Heart left ventricle (tissue), 16 donors: ENCODE data around the gene MAP3K15. TPM values are rescaled to one million over a fixed set of nuclear protein-coding genes. Genes with fewer than 3 reads are reported as not detected.

ENCODE experiments used
- ATAC-seq, 4 donors: fragments of 200-7000 bp; cut with Tn5 transposase; one replicate each; pipeline ENCODE4 v1.9.1; 2020 to 2022; ENCODE audit warnings: moderate library complexity in 4 of 4, mild to moderate bottlenecking in 3 of 4, moderate number of reproducible peaks in 1 of 4
- DNase-seq, 5 donors: peaks; one replicate each; pipeline ENCODE4 v3.0.0-alpha.2; 2020
- H3K27ac ChIP-seq, 12 donors: fragments of 200-600 bp; sonication (generic) in 4 of 12; one replicate each; pipeline versions ENCODE4 v1.5.0 to v1.8.0; 2016 to 2022; ENCODE audit warnings: mild to moderate bottlenecking in 2 of 12
- H3K27me3 ChIP-seq, 9 donors: fragments of 200-600 bp; sonication (generic) in 2 of 9; one replicate each; pipeline versions ENCODE4 v1.5.1 to v1.8.0; 2016 to 2022; ENCODE audit warnings: mild to moderate bottlenecking in 3 of 9
- H3K36me3 ChIP-seq, 9 donors: fragments of 200-600 bp; sonication (generic) in 2 of 9; one replicate each; pipeline versions ENCODE4 v1.5.0 to v1.8.0; 2018 to 2022; ENCODE audit warnings: mild to moderate bottlenecking in 2 of 9
- H3K4me1 ChIP-seq, 12 donors: fragments of 200-600 bp; sonication (generic) in 4 of 12; one replicate each; pipeline versions ENCODE4 v1.5.0 to v1.8.0; 2016 to 2022; ENCODE audit warnings: mild to moderate bottlenecking in 3 of 12
- H3K4me3 ChIP-seq, 12 donors: fragments of 200-600 bp; sonication (generic) in 4 of 12; one replicate each; pipeline versions ENCODE4 v1.5.0 to v1.8.0; 2017 to 2022; ENCODE audit warnings: mild to moderate bottlenecking in 9 of 12, moderate library complexity in 4 of 12
- H3K9me3 ChIP-seq, 12 donors: fragments of 200-600 bp; sonication (generic) in 4 of 12; one replicate each; pipeline versions ENCODE4 v1.5.0 to v1.8.0; 2016 to 2022; ENCODE audit warnings: mild to moderate bottlenecking in 1 of 12
- CTCF ChIP-seq, 12 donors: fragments of 200-600 bp; sonication (generic) in 4 of 12; IDR thresholded peaks; one replicate each; pipeline versions ENCODE4 v1.5.0 to v1.8.0; 2018 to 2022; ENCODE audit warnings: antibody characterized with exemption in 12 of 12, mild to moderate bottlenecking in 5 of 12
- POLR2A ChIP-seq, 2 donors: fragments of 450-650 bp; IDR thresholded peaks; one replicate each; pipeline ENCODE4 v1.6.1; 2017; ENCODE audit warnings: antibody characterized with exemption in 2 of 2, mild to moderate bottlenecking in 2 of 2, moderate library complexity in 2 of 2
- WGBS, 4 donors: extraction: QIAGEN DNeasy Blood & Tissue Kit in 2 of 4; methylation state at CpG; one replicate each; pipeline versions ENCODE4 v1.1.5 to v1.1.7; 2013 to 2018; 5-methylcytosine and 5-hydroxymethylcytosine counted together
- intact Hi-C, 10 donors: fragments of 100-400 bp; cut with DNase I; formaldehyde crosslinking; loops; one replicate each; pipeline versions ENCODE4 v1.11.1 to v1.14.2; 2022
- polyA plus RNA-seq, 2 donors: library from polyadenylated mRNA; stranded (reverse); fragments of 200-250 nt; gene quantifications; one replicate each; pipeline ENCODE4 v1.2.3, GENCODE V29; 2013
- total RNA-seq, 9 donors: library from RNA; depleted of rRNA in 2 of 9; stranded (reverse); fragments of >200 nt in 2 of 9; fragmentation: NEBNext Ultra II Directional in 3 of 9; extraction: Animal tissue kit (Norgen Biotek cat#: 25700) in 3 of 9; gene quantifications; one replicate each; pipeline versions ENCODE4 v1.1.0 to v1.2.4, GENCODE V29; 2016 to 2023
- donor health status: ischemic (EF 13 %, LVEDD 7.1; RV severe dilation, severe dysfunction).
- donor health status: healthy with polysubstance abuse.
- donor health status: DM: no; HTN: yes; CAD: no.
- donor health status: DM: no; HTN: no; CAD: no.
- donor health status: ischemic (EF 25% LVEDD 6.9; RV normal size, moderate dysfunction).
- donor health status: ischemic (EF 25% LVEDD 5.7; RV mildly dilated, moderate dysfunction).
- donor health status: healthy.
- donor health status: DM: yes; HTN: yes; CAD: no.
- donor health status: ischemic (EF 35%, LVEDD 5.7; RV mildly dilated, moderate dysfunction).
- donor health status: nonischemic (EF 11% LVEDD 7.7; RV severe dilation, severe dysfunction).
- donor health status: DM: yes; HTN: yes; CAD: no.
- donor health status: PGD.
- donor health status: ischemic (EF 29% LVEDD 5.4; RV normal size, mild dysfunction).
- donor health status: nonischemic (EF 23%, LVEDD 6.1; RV moderate dilation, normal function).

Gene MAP3K15
- total and polyA plus RNA-seq, 11 donors, result 0.09 to 0.15 (median 0.13) TPM; not detected in 7

GRCh38 chrX:19334945-19335626, 180.2 kb downstream of the MAP3K15 start:
- Histone ChIP-seq H3K36me3 (no peaks in the 10 kb centered on the region), H3K27me3 (no peaks in the 10 kb centered on the region), H3K4me3 (no peak overlapping the region), H3K27ac (no peak overlapping the region), H3K9me3 (peaks cover 0 to 18% (median 8%) of the 10 kb centered on the region in 12 donors), H3K4me1 (peaks cover 0 to 10% (median 0%) of the 10 kb centered on the region in 12 donors)
- 60 to 65% (median 64%) methylated on average over 16 of the region's 16 CpGs for WGBS, 4 donors
- intact Hi-C loops, result loop anchor here (1.0 to 10.0 kb wide), 9 partner anchors 293 to 944 kb away; no protein-coding TSS in a partner anchor
- ATAC-seq, result no peak
- DNase-seq, result no peak
- TF ChIP-seq POLR2A (IDR thresholded peaks at IDR 0.05) (no peak), CTCF (IDR thresholded peaks at IDR 0.05) (peak in 2 of 12 donors; percentile 9 to 19)

DNA sequence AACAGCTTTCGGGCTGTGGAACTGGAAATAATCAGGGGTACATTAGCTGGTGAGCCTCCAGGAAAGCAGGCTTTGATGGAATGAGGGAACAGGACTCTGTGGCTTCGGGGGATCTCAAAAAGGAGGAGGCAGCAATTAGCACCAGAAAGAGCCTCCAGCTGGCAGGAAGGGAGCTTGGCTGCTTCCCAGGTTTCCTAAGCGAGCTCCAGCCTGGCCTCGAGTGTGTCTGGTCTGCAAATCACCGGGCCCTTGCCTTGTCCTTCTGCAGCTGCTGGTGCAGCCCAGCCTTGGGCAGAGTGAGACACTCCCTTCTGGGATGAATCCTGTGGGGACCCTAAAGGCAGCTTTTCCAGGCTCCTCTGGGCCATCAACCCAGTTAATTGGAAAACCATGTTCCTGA, 182.3 kb downstream of the MAP3K15 start:
- H3K9me3 ChIP-seq, result peaks cover 0 to 18% (median 8%) of the 10 kb centered on the region in 12 donors
- H3K27me3 ChIP-seq, result no peaks in the 10 kb centered on the region
- no peak overlapping the region for H3K4me3 ChIP-seq
- H3K36me3 ChIP-seq, result no peaks in the 10 kb centered on the region
- DNase-seq, result peak; percentile 22 to 69 (median 60)
- intact Hi-C loops, result loop anchor here in 8 of 10 donors (2.0 to 10.0 kb wide), 9 partner anchors 291 to 942 kb away; no protein-coding TSS in a partner anchor
- H3K27ac ChIP-seq, result peak overlapping the region in 1 of 12 donors; percentile 8
- ATAC-seq, result peak; percentile 29 to 78 (median 71)
- H3K4me1 ChIP-seq, result peaks cover 0 to 10% (median 0%) of the 10 kb centered on the region in 12 donors
- TF ChIP-seq CTCF (IDR thresholded peaks at IDR 0.05), result no peak
- no peak for TF ChIP-seq POLR2A (IDR thresholded peaks at IDR 0.05)
- 12 to 37% (median 26%) methylated on average over 4 to 5 of the region's 5 CpGs for WGBS, 4 donors

DNA sequence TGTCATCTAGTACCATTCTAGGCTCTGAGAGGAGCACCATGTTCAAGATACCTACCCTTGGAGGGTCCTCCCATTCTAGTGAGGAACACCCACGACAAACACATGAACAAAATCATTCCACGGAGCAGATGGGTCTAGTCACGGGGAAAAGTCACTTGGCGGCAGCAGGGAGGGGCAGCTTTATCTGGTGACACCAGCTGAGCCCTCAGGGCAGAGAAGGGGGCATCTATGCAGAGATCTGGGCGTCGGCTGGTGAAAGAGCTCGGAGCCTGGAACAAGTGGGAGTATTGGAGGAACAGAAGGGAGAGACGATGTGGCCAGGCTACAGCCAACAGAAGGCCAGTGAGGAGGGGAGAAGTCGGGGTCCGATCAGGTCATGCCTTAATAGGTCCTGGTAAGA, 183.5 kb downstream of the MAP3K15 start:
- DNase-seq (no peak), ATAC-seq (no peak)
- H3K9me3 ChIP-seq, result peaks cover 0 to 18% (median 8%) of the 10 kb centered on the region in 12 donors
- no peaks in the 10 kb centered on the region for H3K36me3 ChIP-seq
- H3K27ac ChIP-seq, result no peak overlapping the region
- H3K4me3 ChIP-seq, result no peak overlapping the region
- peaks cover 0 to 10% (median 0%) of the 10 kb centered on the region in 12 donors for H3K4me1 ChIP-seq
- 83 to 93% (median 86%) methylated on average over 10 of the region's 10 CpGs for WGBS, 4 donors
- TF ChIP-seq POLR2A (IDR thresholded peaks at IDR 0.05), result no peak
- TF ChIP-seq CTCF (IDR thresholded peaks at IDR 0.05), result no peak
- H3K27me3 ChIP-seq, result peaks cover 0 to 3% (median 0%) of the 10 kb centered on the region in 9 donors
- intact Hi-C loops, result loop anchor here in 8 of 10 donors (2.0 to 10.0 kb wide), 9 partner anchors 290 to 941 kb away; no protein-coding TSS in a partner anchor

DNA sequence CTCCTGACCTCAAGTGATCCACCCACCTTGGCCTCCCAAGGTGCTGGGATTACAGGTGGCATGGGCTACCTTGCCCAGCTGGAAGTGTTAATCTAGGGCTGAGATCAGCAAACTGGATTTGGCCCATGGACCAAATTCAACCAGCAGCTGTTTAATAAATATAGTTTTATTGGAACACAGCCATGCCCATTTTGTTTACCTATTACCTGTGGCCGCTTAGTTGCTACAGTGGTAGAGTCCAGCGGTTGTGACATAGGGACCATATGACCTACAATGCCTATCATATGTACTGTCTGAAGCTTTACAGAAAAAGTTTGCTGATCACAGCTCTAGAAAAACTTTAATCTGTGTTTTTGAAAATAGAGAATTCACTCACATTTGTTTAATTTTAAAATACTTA, 188.7 kb downstream of the MAP3K15 start:
- DNase-seq (no peak), ATAC-seq (no peak)
- peaks cover 0 to 6% (median 0%) of the 10 kb centered on the region in 9 donors for H3K27me3 ChIP-seq
- no peak overlapping the region for H3K27ac ChIP-seq
- WGBS, 4 donors, result 84 to 92% (median 89%) methylated on average over 2 of the region's 2 CpGs
- TF ChIP-seq POLR2A (IDR thresholded peaks at IDR 0.05) (no peak), CTCF (IDR thresholded peaks at IDR 0.05) (no peak)
- H3K36me3 ChIP-seq, result no peaks in the 10 kb centered on the region
- no peak overlapping the region for H3K4me3 ChIP-seq
- no peaks in the 10 kb centered on the region for H3K9me3 ChIP-seq
- intact Hi-C loops, result no loop called here
- no peaks in the 10 kb centered on the region for H3K4me1 ChIP-seq
